HK-2 (cell line): ENCODE results near the gene SORCS1.

Source experiments
- DNase-seq: peaks from one replicate; pipeline ENCODE4 v3.0.0-alpha.2; 2018; ENCODE audit not compliant: unreplicated experiment

Gene SORCS1

DNA sequence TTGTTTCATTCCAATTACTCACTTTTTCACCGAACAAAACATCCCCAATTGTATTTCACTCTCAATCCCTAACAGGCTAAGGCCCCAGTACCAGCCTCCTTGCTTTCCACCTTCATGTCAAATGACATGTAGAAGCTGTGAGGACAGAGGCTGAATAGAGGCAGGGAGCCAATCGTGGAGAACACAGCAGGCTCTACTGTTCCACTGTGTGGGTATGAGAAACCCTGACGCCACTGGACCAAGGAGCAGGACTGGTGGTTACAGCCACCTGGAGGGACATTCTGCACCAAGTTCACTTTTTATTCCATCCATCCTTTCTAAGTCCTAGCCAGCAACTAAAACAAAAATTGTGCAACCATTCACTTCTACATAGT, 502.8 kb downstream of the SORCS1 start:
- DNase-seq = no peak

DNA sequence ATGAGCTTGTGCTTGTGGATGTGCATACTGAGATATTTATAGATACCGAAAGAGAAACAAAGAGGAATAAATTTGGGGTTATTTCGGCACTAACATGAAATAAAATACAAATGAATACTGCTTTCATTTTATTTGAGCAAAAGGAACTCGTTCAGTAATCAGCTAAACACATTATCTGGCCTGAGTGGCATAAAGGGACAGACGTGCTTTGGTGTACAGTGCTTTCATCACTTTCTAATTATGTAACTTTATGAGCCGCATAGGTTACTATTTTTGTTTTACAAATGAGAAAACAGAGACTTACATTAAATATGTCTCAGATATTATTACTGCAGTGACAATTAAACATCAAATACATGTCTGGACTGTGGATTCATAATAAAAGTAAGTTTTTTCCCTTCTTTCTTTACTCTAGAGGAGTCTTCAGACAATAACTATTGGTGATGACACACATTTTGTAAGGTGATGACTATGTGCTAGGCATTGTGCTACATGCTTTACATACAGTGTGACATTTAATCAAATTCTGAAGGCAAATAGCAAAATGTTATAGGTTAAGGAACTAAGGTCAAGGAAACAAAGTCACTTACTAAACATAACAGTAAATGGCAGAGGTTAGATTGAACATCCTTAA, 503.3 kb downstream of the SORCS1 start:
- DNase-seq = no peak

DNA sequence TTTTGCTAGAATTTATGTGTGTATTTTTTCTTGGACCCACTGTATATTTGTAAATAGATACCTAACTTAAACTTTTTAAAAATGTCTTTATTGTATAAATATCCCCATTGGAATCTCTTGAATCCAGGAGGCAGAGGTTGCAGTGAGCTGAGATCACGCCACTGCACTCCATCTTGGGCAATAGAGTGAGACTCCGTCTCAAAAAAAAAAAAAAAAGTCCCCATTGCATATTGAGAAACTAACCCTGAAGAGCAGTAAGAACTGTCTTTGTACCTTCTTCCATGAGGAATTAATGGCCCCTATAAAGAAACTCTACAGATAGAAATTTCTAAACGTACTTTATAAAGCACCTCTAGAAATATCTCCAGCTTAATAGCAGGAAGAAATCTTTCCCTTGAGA, 504.0 kb downstream of the SORCS1 start:
- DNase-seq = no peak

DNA sequence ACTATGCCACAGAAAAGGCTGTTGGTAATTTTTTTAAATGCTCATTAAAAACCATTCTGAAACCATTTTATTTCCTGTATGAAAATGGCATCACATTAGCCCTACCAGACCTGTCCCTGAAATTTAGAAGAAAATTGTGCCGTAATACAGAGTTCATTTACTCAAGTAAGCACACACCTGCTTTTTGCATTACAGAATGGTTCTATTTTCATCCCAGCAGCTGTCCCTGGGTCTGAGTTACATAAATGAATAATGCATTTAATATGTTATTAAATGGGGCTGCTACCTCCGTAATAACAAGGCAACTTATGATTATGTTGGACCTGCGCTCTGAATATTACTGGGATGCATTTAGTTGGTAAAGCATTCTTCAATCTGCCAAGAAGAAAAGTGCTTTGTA, 508.9 kb downstream of the SORCS1 start:
- no peak for DNase-seq

DNA sequence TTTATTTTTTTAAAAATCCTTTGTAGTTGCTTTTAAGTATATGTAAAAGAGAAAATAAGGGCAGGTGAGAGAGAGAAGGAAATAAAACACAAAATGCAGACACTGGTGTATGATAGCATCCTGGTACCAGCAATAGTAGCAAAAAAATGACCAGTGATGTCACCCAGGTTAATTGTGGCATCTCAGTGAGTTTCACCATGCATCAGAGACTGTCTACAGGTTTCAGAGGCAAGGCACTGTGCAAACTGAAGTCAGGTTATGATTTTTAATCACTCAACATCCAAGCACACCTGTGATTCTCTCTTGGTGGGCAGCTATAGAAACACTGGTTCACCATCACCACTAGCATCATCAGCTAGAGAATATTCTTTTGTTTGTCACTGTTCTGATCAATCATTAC, 509.3 kb downstream of the SORCS1 start:
- no peak for DNase-seq

DNA sequence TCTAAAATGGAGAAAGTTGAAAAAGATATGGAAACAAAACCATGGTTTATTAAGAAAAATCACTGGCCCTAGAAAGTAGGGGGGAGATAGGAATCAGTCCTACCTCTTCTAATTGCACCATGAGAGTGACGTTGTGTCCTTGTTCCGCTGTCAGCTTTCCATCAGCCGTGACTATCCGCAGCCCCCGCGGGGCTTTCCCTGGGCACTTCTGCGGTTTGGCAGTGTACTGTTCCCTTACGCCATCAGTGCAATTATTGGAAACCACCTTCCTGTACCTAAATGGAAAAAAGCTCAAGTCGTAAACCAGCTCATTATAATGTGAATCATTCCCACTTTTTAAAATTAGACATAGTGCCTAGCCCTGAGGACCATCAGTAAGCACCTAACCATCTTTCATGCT, 512.2 kb downstream of the SORCS1 start:
- no peak for DNase-seq

DNA sequence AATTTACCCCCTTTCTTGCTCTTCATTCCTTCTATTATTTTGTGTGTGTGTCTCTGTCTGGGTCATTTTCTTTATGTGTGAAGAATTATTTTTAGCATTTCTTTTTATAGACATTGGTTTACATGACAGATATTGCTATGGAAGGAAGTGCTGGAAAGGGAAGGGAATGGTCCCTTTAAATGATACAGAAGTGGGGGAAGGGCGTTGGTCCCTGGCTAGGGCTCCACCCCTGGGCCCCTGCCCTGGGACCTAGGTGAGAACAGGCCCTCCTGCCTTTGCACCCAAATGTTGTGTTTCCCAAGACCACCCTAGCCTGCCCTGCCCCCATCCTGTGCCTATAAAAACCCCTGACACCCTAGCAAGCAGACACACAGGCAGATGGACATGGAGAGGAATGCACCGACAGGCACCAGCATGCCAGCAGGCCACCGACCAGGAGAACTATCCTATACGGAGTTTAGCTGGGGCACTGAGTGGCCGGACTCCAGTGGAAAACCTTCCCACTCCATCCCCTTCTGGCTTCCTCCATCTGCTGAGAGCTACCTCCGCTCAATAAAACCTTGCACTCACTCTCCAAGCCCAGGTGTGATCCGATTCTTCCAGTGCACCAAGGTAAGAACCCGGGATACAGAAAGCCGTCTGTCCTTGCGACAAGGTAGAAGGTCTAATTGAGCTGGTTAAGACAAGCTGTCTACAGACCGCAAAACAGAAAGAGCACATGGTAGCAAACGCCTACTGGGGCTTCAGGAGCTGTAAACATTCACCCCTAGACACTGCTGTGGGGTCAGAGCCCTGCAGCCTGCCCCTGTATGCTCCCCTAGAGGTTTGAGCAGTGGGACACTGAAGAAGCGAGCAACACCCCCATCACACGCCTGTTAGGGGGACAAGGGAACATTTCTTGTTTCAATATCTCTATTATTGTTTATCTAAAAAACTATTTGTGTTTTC, 515.7 kb downstream of the SORCS1 start:
- no peak for DNase-seq

DNA sequence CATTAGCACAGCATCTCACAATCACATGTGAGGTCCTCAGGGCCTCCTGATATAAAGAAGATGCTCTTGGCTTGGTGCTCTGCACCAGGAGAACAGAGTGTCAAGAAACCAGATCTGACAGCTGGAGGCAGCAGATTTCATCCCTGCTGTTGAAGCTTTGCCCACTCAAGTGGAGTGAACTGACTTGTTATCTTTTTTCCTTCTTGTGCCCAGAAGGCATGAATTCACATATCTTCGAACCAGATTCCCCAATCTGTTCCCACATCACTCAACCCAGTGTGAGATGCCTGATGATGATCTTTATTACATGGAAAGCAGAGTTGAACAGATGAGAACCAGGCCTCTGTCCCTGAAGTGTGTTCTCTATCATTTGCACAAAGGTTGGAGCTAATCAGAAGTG, 521.0 kb downstream of the SORCS1 start:
- no peak for DNase-seq

DNA sequence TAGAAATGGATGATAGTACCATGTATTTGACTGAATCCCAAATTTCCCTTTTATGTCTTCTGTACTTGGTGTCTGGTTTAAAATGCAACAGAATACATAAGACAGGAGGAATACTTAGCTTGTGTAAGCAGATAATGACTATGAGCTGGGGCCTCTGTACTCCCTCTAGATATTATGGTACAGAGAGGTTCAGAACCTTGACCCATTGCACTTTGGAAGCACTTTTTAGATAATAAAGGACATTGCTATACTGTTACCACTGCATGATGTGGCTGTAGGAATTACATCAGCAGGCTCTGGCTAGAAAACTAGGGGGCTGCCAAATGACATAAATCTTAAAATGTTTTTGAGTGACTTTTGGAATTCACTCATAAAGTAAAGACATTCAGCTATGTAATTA, 526.6 kb downstream of the SORCS1 start:
- no peak for DNase-seq

DNA sequence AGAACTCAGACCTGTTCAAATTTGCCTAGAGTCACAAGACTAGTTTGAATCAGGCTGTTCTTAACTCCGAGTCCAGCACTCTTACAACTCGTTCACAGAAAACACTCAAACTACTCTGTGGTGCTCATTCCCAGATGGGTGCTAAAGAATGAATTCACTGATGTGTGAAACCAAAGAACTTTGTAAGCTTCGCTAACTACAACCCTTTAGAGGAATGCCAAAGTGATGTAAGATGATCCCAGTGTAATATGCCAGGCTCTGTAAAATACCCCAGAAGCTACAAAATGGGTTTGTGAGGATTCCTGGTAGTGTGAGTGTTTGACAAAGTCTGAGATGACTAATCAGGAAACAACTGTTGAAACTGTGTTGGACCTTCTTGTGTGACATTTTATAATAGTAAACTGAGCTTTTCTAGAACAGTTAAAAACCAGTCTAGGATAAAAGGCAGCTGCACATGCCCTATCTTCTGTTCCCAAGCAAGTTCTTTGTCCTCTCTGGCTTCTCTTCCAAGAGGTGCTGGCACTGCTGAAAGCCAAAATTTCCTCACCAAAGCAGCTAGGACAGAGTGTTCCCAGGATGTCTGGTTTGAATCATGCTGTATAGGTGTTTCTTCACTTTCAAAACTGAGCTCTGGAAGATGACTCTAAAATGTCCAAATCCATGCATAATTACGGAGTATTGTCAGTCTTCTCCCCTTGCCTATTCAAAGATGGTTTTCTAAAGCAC, 527.6 kb downstream of the SORCS1 start:
- DNase-seq = no peak

DNA sequence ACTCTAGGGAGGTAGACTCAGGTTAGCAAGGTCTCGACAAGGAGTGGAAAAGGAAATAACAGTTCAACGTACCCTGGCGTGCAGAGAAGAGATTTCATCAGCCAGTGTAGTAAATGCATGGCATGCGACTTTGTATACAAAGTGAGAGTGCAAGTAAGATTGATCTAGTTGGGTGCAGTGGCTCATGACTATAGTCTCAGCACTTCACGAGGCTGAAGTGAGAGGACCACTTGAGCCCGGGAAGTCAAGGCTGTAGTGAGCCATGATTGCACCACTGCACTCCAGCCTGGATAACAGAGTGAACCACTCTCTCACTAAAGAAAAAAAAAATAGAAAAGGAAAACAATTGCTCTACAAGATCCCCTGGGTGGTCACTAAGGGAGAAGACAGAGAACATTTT, 528.6 kb downstream of the SORCS1 start:
- no peak for DNase-seq

DNA sequence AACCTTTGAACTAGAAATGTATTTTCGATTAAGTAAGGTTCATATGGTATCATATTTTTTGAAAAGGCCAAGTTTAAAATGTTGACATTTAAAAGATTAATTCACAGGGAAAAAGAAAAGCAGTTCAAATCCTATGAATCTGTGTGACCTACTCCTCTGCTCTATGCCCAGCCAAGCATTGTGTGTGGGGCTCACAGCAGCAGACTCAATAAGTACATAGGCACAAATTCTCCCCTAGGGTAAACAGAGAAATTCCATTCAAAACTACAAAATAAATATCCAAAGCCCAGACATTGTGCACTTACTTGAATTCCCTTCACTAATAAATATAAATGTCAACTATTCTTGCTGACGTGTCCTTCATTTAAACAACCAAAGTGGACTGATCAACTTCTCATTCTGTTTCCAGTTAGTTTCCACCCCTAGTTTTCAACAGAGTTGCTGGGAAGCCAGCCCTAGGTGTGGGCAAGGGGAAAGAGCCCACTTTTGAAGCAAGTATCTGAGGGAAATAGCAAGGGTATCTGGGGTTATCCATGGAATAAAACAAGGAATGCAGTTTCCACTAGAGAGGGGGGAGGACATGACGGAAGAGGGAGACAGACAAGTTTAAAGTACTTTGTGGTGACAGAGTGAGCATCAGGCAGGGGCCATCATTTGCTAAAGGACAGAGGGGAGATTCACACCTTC, 533.3 kb downstream of the SORCS1 start:
- DNase-seq = no peak

DNA sequence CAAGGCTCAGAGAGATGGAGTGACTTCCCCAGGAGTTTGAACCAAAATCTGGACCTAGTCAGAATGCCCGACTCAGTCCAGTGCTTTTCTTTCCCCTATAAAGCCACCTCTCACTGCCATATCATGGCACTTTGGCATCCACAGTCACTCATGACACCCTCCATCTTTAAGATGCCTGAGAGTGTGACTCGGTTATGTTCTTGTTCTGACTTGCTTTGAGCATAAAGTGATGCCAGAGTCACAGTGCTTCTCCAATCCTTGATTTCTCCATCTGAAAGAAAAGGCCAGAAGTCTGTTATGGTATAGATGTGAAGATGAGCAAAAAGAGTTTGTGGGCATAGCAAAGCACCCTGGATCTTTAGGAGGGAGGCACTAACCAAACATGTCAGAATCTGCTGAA, 538.1 kb downstream of the SORCS1 start:
- no peak for DNase-seq

DNA sequence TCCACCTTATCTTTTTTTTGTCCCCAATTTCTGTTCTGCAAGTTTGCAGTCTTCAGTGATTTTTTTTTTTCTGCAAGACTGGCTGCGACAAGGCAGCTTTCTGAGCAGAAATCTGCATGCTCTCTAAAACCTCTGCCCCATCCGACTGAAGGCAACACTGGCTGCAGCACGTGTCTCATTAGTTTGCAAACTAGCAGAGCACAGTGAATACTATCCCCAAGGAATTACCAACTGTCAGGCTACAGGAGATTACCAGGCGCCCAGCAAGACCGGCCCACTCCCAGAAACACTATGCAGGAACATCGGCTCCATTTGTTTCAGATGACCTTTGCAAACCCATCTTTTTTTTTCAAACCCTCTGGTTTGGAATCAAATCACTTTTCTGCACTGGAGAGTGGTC, 538.8 kb downstream of the SORCS1 start:
- no peak for DNase-seq

DNA sequence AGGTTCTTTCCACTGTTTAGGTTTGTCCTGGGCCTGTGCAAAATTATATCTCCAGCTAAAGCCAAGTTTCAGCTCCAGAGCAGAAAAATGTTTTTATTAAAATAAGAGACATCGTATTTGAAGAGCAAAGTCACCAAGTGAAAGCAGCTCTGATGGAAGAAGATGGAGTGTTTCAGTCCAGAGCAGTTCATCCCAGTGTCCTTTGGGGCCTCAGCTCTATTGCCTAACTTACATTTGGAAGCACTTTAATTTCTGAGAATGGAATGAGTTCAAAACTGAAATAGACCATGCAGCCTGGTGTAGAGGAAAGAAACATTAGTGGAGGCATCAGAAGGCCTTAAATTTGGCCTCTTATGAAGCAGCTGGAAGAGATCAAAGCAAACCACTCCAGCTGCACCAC, 545.2 kb downstream of the SORCS1 start:
- no peak for DNase-seq

DNA sequence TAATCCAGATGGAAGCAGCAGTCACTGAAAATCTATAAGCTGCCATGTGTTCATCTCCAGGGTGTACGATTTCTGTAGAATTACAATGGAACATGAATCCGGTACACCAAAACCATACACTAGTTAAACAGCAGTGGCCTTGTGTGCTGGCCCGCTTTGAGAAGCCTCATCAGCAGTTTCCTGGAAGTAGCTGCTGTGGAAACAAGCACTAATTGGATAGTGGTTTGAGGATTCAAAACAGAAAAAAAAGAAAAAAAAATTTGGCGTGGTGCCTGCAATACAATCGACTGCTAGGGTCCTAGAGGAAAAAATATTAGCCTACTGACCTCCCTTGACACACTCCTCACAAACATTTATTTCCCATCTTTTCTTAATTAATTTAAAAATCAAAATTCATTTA, 545.9 kb downstream of the SORCS1 start:
- DNase-seq = no peak

DNA sequence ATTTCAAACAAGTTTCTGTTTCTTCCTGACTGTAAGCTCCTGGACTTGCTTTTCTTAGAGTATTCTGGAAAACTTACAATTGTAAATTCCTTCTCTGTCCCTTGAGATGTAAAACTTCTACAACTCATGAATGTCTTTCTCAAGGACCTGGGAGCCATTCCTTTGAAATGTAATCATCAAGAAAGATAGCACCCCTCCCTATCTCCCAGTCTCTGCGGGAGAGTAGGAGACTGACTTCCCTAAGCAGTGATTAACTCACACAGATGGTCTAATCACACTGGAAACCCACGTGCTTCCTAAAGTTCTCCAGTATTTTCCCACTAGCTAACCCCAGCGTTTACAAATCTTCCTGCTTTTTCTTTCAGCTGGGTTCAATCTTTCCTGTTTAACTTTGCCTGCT, 549.4 kb downstream of the SORCS1 start:
- no peak for DNase-seq

DNA sequence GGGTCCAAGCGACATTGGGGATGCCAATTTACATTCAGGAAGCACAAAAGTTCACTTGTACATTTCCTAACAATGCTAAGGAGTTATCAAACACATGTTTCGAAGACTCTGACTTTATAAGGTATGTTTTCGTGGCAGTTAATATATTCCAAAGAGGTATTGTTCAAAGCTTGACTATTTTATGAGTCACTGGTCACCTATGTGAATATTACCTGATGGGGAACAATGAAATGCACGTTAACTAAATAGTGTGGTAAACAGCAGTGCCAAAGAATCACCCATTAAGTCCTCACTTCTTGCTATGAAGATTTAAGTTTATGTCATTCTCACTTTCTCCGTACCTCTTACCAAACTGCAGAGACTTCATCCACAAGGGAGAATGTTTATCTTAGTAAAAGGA, 550.2 kb downstream of the SORCS1 start:
- no peak for DNase-seq

DNA sequence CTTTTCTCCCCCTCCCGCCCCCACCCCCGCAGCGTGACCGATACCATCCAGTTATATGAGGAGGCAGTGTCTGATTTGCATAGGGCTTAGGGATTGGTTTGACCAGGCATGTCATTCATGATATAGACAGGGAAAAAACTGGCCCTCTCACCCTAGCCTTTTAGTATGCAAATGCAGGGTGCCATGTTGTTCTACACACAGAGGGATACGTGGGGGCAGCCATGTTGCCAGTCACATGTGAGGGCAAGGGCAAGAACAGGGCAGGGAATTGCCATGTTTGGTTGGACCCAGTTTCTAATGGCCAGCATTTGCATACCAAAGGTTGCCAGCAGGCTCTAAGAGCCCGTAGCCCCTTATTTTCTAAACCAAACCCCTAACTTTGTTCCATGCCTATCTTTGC, 552.1 kb downstream of the SORCS1 start:
- no peak for DNase-seq

DNA sequence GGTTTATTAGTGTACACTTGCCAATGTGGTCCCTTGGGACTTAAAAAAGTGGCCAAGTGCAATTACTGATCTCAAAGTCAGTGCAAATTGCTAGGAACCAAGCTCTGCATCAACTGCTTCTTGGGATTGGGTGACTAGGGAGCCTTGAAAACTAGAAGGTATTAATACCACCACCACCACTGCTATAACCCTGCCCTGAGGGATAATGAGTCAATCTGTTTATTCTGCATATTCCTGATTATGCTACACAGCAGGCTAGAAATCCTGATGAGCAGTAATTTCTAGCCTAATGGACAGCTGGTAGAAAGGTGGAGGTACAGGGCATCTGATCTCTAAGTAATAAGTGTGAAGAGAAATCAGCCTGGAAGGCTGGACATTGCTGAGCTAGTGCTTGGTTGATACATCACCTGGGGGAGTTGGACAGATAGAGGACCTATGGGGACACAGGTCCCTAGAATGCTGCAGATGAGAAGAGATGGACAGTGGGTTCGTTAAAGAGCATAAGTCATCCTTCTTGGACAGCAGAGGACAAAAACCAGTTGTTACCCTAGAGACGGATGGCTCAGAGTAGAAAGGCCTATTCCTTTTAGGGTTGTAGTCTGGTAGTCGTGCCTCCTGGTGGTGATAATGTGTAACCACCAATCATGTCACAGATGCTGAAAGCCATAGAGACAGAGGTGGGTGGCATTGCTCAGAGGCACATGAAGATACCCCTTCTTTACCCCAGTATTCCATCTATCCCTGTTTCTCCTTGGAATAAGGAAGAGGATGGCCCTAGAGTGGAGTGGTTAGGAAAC, 554.8 kb downstream of the SORCS1 start:
- DNase-seq = no peak

DNA sequence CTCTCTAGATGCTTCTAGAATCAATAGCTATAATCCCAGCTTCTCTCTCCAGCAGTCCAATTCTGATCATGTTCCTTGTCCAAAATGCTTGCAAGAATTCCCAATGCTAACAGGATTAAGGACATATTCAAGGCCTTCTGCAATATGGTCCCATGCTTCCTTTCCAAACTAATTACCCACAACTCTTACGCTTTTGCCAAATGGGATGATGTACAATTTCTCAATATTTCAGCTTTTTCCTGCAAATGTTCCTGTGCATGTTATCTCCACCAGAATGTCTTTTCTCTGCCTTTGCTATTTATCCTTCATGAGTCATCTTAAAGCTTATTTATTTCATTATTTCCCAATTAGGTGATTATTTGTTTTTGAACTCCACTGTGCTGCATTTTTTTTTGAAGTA, 556.4 kb downstream of the SORCS1 start:
- DNase-seq = no peak
